NCI-H345 treated with DMSO at 0.1 percent for 48 hours (cell line): ENCODE data around the gene TTPAL.
A peak's percentile ranks its signal among the peaks of the same experiment; 100 is the strongest.

ENCODE experiments used
- DNase-seq: peaks from one replicate; lab custom pipeline; 2025; ENCODE audit not compliant: unreplicated experiment; lab: John Stamatoyannopoulos, UW

Gene TTPAL

DNA sequence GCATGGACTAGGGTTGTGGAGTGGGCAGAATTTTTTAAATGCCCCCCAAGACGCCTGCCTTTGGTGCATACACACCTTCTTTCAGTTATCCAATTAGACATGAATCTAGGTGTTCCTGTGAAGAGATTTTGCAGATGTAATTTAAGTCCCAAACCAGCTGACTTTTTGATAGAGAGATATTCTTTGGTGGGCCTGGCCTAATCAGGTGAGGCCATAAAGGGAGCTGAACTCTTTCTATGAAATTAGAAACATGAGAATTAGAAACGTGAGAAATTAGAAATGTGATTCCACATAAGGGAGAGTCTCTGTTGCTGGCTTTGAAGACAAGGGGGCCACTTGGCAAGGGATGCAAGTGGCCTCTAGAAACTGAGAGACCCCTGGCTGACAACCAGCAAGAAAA lies 36.4 kb upstream of the TTPAL start:
- DNase-seq, result no peak

GRCh38 chr20:44442298-44443070 lies 33.2 kb upstream of the TTPAL start:
- no peak for DNase-seq

DNA sequence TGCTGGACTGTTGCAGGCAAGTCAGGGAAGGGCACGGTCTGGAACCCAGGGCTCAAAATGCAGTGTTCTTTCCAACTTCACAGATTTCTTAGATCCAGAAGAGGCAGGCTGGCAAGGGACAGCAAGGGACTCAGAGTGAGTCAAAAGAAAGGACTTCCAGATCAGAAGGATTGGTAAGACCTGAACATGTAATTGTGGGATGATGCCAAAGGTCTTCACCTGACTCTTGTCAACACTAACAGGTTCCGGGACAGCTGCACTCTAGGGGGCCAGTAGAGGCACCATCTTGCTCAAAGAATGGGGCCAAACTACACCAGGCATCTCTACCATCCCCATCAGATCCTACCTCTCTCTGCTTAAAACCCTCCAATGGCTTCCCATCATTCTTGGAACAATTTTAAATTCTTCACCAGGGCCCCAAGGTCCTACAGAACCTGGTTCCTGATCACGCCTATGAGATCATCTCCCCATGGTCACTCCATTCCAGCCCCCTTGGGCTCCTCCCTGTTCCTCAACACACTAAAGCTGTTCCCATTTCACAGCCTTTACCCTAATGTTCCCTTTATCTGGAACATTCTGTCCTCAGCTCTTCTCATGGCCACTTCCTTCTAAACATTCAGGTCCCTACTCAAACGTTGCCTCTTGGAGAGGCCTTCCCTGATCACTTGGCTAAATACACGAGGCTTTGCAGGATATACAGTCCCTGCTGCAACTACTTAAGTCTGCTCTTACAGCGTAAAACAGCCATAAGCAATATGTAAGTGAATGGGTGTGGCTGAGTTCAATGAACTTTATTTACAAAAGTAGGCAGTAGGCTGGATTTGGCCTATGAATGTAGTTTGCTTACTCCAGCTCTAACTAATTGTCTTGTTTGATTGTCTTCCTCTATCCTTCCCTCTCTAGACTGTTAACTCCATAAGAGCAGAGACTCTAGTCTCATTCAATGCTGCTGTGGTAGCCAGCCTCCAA lies 29.6 kb upstream of the TTPAL start:
- DNase-seq, result no peak

GRCh38 chr20:44447827-44448419 lies 27.8 kb upstream of the TTPAL start:
- no peak for DNase-seq

- no peak for DNase-seq
Measured at GRCh38 chr20:44448753-44449546, 26.7 kb upstream of the TTPAL start.

GRCh38 chr20:44449864-44450263 lies 25.8 kb upstream of the TTPAL start:
- DNase-seq, result no peak

DNA sequence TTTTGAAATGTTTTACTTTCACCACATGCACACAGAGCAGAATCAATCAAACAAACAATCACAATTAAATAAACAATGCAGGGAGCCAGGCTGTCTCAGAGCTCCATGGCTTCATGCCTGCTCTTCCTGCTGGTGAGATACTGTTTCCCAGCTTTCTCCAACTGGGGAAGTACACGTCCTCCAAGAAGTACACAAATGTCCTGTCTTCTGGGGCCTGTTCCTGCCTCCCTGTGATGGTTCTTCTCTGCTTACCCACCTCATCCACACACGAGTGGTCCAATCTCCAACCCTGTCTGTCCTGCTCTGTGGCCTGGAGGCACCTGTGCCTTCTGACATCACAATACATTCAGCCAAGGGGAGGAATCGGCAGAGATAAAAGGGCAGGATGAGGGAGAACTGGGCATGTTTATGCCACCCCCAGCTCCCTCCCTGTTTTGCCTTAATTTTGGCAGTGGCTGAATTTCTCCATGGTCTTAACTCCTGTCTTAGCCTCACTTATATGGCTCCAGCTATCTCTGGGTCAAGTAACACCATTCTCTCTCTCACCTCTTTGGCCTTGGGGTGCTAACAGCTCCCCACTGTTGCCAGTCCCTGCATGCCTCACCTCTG lies 25.3 kb upstream of the TTPAL start:
- no peak for DNase-seq

DNA sequence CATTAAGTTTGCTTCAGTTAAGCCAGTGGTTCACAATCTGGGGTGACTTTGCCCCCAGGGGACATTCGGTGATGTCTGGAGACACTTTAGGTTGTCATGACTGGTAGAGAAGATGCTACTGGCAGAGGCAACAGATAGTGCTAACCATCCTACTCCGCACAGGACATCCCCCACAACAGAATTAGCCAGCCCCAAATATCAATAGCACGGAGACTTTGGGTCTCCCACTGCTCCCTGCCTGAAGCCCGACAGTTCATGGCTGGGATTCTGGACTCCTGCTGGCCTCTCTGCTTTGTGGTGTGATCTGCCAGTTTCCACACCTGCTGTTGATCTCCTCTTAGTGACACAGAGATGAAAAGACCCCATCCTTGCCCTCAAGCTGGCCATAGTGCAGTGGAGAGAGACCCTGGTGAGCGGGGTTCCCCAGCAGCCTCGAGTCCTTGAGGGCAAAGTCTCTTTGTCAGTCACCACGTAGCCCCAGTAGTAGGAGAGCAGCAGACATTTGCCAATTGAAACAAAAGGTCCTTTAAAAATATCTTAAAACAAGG lies 24.7 kb upstream of the TTPAL start:
- DNase-seq, result no peak

DNA sequence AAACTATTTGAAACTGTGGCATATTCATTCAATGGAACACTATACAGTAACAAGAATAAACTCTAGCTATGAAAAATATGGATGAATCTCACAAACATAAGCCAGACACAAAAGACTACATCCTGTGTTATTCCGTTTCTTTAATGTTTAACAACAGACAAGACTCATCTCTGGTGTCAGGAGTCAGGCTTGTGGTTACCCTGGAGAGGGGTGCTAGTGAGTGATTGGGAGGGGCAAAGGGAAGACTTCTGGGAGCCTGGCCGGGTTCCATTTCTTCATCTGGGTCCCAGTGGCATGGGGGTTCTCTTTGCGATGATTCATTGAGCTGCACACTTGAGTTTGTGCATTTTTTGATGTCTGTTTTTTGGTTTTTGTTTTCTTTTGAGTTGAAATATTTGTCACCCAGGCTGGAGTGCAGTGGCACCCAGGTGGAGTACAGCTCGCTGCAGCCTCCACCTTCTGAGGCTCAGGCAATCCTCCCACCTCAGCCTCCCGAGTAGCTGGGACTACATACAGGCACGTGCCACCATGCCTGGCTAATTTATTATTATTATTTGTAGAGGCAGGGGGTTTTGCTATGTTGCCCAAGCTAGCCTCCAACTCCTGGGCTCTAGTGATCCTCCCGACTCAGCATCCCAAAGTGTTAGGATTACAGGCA lies 21.2 kb upstream of the TTPAL start:
- no peak for DNase-seq

DNA sequence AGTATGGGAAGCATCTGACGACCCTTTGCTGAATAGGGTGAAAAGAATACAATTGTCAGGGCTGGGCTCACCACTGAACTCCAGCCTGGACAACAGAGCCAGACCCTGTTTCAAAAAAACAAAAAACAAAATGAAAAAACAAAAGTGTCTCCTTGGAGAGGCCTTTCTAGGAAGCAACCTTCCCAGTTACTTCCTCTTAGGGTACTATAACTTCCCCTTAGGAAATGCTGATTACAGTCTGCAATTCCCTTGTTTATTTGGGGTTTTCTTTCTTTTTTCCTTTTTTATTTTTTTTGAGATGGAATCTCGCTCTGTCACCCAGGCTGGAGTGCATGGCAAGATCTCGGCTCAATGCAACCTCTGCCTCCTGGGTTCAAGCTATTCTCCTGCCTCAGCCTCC lies 20.5 kb upstream of the TTPAL start:
- DNase-seq, result no peak

GRCh38 chr20:44456611-44457010 lies 19.1 kb upstream of the TTPAL start:
- DNase-seq, result no peak

DNA sequence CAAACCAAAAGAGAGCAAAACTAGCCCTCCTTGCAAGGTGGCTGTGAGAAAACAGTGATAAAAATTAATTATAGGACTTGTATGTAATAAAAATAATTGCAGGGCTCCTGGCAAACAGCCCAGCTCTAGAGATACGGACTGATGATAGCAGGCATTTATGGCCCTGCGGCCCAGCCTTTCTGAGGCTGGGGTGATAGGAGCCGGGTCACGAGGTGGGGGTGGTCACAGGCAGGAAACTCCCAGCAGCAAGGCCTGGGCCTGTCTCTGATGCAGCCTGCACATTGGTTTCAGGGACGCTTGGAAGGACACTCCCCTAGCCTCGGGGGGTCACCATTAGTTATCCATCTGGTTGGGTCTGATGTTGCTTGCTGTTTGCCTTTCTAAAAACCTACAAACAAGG lies 18.7 kb upstream of the TTPAL start:
- no peak for DNase-seq

DNA sequence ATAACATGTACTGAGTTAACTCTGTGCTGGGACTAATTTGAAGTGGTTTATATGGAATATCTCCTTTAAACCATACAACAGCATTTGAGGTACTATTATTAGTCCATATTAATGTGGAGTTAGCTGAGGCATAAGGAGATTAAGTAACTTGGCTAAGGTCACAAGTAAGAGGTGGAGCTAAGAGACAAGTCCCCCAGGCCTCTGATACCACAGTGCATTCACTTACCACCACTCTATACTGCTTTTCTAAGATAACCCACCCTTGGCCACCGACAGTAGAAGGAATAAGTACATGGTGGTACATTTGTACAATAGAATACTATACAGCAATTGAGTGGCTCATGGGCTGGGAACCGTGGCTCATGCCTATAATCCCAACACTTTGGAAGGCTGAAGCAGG lies 16.4 kb upstream of the TTPAL start:
- DNase-seq, result no peak

DNA sequence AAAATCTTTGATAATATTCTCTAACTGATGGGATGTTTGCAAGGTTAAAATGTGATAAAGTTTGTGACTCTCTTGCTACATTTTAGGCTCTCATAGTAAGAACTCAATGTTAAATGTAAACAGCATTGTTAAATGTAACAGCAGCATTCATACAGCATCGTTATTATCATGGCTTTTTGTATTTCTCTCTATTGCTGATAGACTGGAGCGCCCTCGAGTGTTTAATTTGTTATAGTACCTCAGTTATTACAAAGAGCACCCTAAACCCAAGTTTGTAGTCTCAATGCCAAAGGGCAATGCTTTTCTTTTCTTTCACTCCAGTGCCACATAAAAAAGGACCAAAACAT lies 14.9 kb upstream of the TTPAL start:
- DNase-seq, result peak; percentile 19

GRCh38 chr20:44461142-44461802 lies 14.4 kb upstream of the TTPAL start:
- DNase-seq, result no peak

- DNase-seq, result no peak
Measured at GRCh38 chr20:44461803-44462174, 13.9 kb upstream of the TTPAL start.

- no peak for DNase-seq
Measured at GRCh38 chr20:44463466-44463865, 12.2 kb upstream of the TTPAL start.

DNA sequence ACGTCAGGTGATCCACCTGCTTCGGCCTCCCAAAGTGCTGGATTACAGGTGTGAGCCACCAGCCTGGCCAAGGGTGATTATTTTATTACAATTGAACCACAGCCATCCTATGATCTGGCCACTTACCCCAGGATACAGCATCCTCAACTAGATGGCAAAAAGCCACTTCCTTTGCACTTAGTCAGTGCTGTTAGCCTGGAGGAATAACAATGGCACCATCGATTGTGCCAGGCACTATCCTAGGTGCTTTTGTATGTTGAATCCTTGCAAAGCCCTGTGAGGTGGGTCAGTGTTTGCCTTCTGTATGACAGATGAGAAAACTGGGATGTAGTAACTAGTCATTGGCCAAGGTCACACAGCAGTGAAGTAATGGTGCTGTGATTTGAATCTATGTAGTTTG lies 11.2 kb upstream of the TTPAL start:
- DNase-seq, result no peak

- DNase-seq, result no peak
Measured at GRCh38 chr20:44465001-44465560, 10.6 kb upstream of the TTPAL start.
